H1 (cell line): Measurements from ENCODE around the gene DHX34. TPM values are rescaled to one million over a fixed set of nuclear protein-coding genes. Genes with fewer than 3 reads are reported as not detected.

Source experiments
- ASH2L ChIP-seq: fragments of 200-600, 300-600 bp; sonication (generic); IDR thresholded peaks from one replicate; pipeline ENCODE4 v1.7.1; 2017; ENCODE audit warnings: low read length
- ATF2 ChIP-seq: IDR thresholded peaks from 2 replicates; pipeline ENCODE4 v1.6.1; 2012; ENCODE audit warnings: low read length, inconsistent platforms
- CTBP2 ChIP-seq: IDR thresholded peaks from 2 replicates; pipeline ENCODE4 v1.7.0; 2011; ENCODE audit warnings: borderline replicate concordance, mild to moderate bottlenecking, moderate library complexity, mixed read lengths, low read length; ENCODE audit not compliant: insufficient read depth, insufficient read length
- EP300 ChIP-seq, 2 experiments: IDR thresholded peaks; 1 replicate in 1 of 2; 2 replicates in 1 of 2; pipeline ENCODE4 v1.6.1; 2011 to 2012; ENCODE audit warnings: low read depth in 2 of 2, low read length in 2 of 2, mild to moderate bottlenecking in 2 of 2, borderline replicate concordance in 1 of 2, inconsistent platforms in 1 of 2, moderate library complexity in 1 of 2
- GABPA ChIP-seq: IDR thresholded peaks from 2 replicates; pipeline ENCODE4 v1.6.1; 2011; ENCODE audit warnings: mild to moderate bottlenecking, low read length, moderate library complexity, borderline replicate concordance; ENCODE audit not compliant: insufficient read depth
- GTF2F1 ChIP-seq: IDR thresholded peaks from 2 replicates; pipeline ENCODE4 v1.6.1; 2012; ENCODE audit warnings: low read depth, low read length, improper control_type of control experiment, borderline replicate concordance
- JUN ChIP-seq: IDR thresholded peaks from 2 replicates; pipeline ENCODE4 v1.6.1; 2011; ENCODE audit warnings: low read depth, mild to moderate bottlenecking, improper control_type of control experiment, low read length
- JUND ChIP-seq: IDR thresholded peaks from 2 replicates; pipeline ENCODE4 v1.6.1; 2011; ENCODE audit warnings: mild to moderate bottlenecking, improper control_type of control experiment, low read length
- KDM4A ChIP-seq: IDR thresholded peaks from one replicate; pipeline ENCODE4 v1.7.1; 2012; ENCODE audit warnings: low read depth, mild to moderate bottlenecking, moderate library complexity, low read length, inconsistent platforms; ENCODE audit not compliant: severe bottlenecking
- MAFK ChIP-seq: IDR thresholded peaks from 2 replicates; pipeline ENCODE4 v1.6.1; 2012; ENCODE audit warnings: low read depth, mild to moderate bottlenecking, improper control_type of control experiment, low read length
- NRF1 ChIP-seq: IDR thresholded peaks from 2 replicates; pipeline ENCODE4 v1.6.1; 2011; ENCODE audit warnings: mild to moderate bottlenecking, low read depth, low read length, improper control_type of control experiment
- POLR2AphosphoS5 ChIP-seq: IDR thresholded peaks from 2 replicates; pipeline ENCODE4 v1.6.1; 2011; ENCODE audit warnings: low read depth, low read length
- POU5F1 ChIP-seq: IDR thresholded peaks from 2 replicates; pipeline ENCODE4 v1.6.1; 2011; ENCODE audit warnings: low read depth, mild to moderate bottlenecking, low read length, moderate library complexity
- RAD21 ChIP-seq, 2 experiments: IDR thresholded peaks in 1 of 2; conservative IDR thresholded peaks in 1 of 2; 2 replicates each; pipeline ENCODE4 v1.6.1; 2011; ENCODE audit warnings: low read depth in 2 of 2, low read length in 2 of 2, improper control_type of control experiment in 1 of 2, inconsistent platforms in 1 of 2, mild to moderate bottlenecking in 1 of 2, moderate library complexity in 1 of 2
- RBBP5 ChIP-seq: IDR thresholded peaks from 2 replicates; pipeline ENCODE4 v1.7.1; 2012; ENCODE audit warnings: low read depth, mild to moderate bottlenecking, inconsistent platforms, low read length, moderate library complexity, borderline replicate concordance
- SIRT6 ChIP-seq: IDR thresholded peaks from one replicate; pipeline ENCODE4 v1.7.1; 2012; ENCODE audit warnings: low read length, inconsistent platforms
- SIX5 ChIP-seq: IDR thresholded peaks from 2 replicates; pipeline ENCODE4 v1.6.1; 2011; ENCODE audit warnings: mild to moderate bottlenecking, low read depth, low read length
- SRF ChIP-seq: IDR thresholded peaks from 2 replicates; pipeline ENCODE4 v1.6.1; 2011; ENCODE audit warnings: mild to moderate bottlenecking, low read depth, low read length, moderate library complexity
- TAF1 ChIP-seq: IDR thresholded peaks from 2 replicates; pipeline ENCODE4 v1.6.1; 2011; ENCODE audit warnings: mild to moderate bottlenecking, low read depth, low read length
- TAF7 ChIP-seq: optimal IDR thresholded peaks from 2 replicates; pipeline ENCODE3; 2011; ENCODE audit warnings: low read depth, mild to moderate bottlenecking, inconsistent platforms, low read length, moderate library complexity, borderline replicate concordance
- TBP ChIP-seq: IDR thresholded peaks from 2 replicates; pipeline ENCODE4 v1.6.1; 2011; ENCODE audit warnings: low read depth, low read length, improper control_type of control experiment
- polyA plus RNA-seq, 7 experiments: library from polyadenylated mRNA; depleted of rRNA in 3 of 7; stranded (reverse) in 5 of 7; unstranded in 2 of 7; fragments of >200 nt in 5 of 7; fragments of 200-250 nt in 2 of 7; gene quantifications; 1 replicate in 5 of 7; 2 replicates in 1 of 7; 4 replicates in 1 of 7; pipeline versions ENCODE4 v1.2.1 to v1.2.3, GENCODE V29; 2011 to 2013; ENCODE audit warnings: missing spikeins in 2 of 7, mixed read lengths in 2 of 7
- total RNA-seq: library from RNA; stranded (reverse); fragmentation: NEBNext Ultra II Directional; extraction: Animal tissue kit (Norgen Biotek cat#: 25700); gene quantifications from 2 replicates; pipeline ENCODE4 v1.2.1, GENCODE V29; 2021
- TF ChIP-seq, protein P1 (sequence below): IDR thresholded peaks from 2 replicates; pipeline ENCODE4 v1.6.1; 2011; ENCODE audit warnings: low read depth, mild to moderate bottlenecking, low read length; ENCODE audit not compliant: insufficient read depth

Gene DHX34
- total and polyA plus RNA-seq, 2 of the 8 experiments (the other 6 are each of a cell fraction or from before 2014, with no cell fraction given): 17.5 to 24.3 TPM

DNA sequence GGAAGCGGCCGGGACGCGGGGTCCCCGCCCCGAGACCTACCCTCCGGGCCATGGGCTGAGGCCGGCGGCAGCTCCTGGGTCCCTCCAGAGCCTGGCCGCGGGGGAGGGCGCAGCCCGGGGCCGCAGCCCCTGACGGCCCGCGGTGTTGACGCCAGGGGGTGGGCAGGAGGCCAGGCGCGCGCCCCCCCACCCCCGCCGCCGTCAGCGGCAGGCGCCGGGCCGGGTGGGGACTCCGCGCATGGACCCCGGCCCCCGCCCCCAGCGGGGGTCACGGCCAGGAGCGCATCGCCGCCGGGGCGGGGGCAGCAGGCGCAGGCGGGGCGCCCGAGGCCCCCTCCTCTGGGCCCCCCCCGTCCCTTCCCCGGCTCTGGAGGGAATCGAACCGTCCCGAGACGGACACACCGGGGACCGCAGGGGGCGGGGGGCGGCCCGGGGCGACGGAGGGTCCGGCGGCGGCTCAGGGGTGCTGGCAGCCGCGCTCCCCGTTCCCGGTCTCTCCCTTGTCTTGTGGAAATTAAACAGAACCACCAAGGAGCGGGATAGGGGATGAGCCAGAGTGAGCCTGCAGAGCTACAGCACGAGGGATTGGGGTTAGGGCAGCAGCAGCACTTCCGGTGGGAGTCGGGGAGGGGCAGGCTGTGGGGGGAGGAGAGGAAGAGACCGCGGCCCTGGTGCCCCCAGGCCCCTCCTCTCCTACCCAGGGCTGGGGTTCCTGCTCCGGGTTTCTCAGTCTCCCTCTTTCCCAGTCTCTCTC lies 70.1 kb downstream of the DHX34 start, which contains the start of gene MEIS3 (continued):
- TF ChIP-seq RBBP5: 0 out of 2 replicates have a peak, but pooled peaks have one; percentile 22
- no peak for TF ChIP-seq TBP
- no peak for TF ChIP-seq ATF2
- TF ChIP-seq GTF2F1: no peak
- TF ChIP-seq POLR2AphosphoS5: no peak
- no peak for TF ChIP-seq RAD21 (IDR thresholded peaks at IDR 0.05 in 1 of 2, conservative IDR thresholded peaks at IDR 0.05 in 1 of 2; ENCODE audit: low read depth in 2 of 2, low read length in 2 of 2)
- no peak for TF ChIP-seq KDM4A
- no peak for TF ChIP-seq MAFK
- TF ChIP-seq EP300 (IDR thresholded peaks at IDR 0.05; ENCODE audit: borderline replicate concordance in 1 of 2, low read depth in 2 of 2, low read length in 2 of 2): no peak
- TF ChIP-seq SIX5: no peak
- no peak for TF ChIP-seq ASH2L
- no peak for TF ChIP-seq JUN
- TF ChIP-seq POU5F1: no peak
- TF ChIP-seq, protein P1, sequence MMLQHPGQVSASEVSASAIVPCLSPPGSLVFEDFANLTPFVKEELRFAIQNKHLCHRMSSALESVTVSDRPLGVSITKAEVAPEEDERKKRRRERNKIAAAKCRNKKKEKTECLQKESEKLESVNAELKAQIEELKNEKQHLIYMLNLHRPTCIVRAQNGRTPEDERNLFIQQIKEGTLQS: no peak
- TF ChIP-seq TAF1: 0 out of 2 replicates have a peak, but pooled peaks have one; percentile 29
- no peak for TF ChIP-seq NRF1
- peak; percentile 31; the same call in 1 of the 2 replicates for TF ChIP-seq GABPA
- no peak for TF ChIP-seq TAF7
- no peak for TF ChIP-seq SIRT6
- TF ChIP-seq JUND: no peak
- TF ChIP-seq CTBP2: no peak
- no peak for TF ChIP-seq SRF
